ENCODE results near the gene PPFIA1. TPM values are rescaled to one million over a fixed set of nuclear protein-coding genes. Genes with fewer than 3 reads are reported as not detected.
A peak's percentile ranks its signal among the peaks of the same experiment; 100 is the strongest.

Gene PPFIA1
- total RNA-seq, 1 donor from 2014 or later, result 45.3 TPM

- Histone ChIP-seq H3K4me1 (no peaks in the 10 kb centered on the region), H3K4me3 (no peak overlapping the region), H3K27me3 (ENCODE audit: low read depth) (no peaks in the 10 kb centered on the region), H3K9me3 (replicated peaks) (no peaks in the 10 kb centered on the region), H3K36me3 (peaks cover 98% of the 10 kb centered on the region), H3K27ac (replicated peaks) (no peak overlapping the region)
- no peak for DNase-seq
- intact Hi-C loops (cut with micrococcal nuclease), result no loop called here
- TF ChIP-seq, protein P1, sequence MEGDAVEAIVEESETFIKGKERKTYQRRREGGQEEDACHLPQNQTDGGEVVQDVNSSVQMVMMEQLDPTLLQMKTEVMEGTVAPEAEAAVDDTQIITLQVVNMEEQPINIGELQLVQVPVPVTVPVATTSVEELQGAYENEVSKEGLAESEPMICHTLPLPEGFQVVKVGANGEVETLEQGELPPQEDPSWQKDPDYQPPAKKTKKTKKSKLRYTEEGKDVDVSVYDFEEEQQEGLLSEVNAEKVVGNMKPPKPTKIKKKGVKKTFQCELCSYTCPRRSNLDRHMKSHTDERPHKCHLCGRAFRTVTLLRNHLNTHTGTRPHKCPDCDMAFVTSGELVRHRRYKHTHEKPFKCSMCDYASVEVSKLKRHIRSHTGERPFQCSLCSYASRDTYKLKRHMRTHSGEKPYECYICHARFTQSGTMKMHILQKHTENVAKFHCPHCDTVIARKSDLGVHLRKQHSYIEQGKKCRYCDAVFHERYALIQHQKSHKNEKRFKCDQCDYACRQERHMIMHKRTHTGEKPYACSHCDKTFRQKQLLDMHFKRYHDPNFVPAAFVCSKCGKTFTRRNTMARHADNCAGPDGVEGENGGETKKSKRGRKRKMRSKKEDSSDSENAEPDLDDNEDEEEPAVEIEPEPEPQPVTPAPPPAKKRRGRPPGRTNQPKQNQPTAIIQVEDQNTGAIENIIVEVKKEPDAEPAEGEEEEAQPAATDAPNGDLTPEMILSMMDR (IDR thresholded peaks at IDR 0.05; ENCODE audit: borderline replicate concordance), result no peak
Measured at GRCh38 chr11:70433526-70433925, 163.0 kb downstream of the PPFIA1 start.

Small RNAs within 50 kb of the gene (microRNA-seq; reads per million reads assigned to microRNA genes)
- 5.9 reads per million, percentile 17 among the genes with 10 or more reads in this experiment for gene MIR548K

Other genes with a start within 250 kb of the PPFIA1 start
- gene ANO1, start 192.4 kb upstream of the PPFIA1 start, total RNA-seq, result 7.7 TPM
- 10.7 TPM for gene FADD, start 67.4 kb upstream of the PPFIA1 start, total RNA-seq
- gene CTTN, start 127.8 kb downstream of the PPFIA1 start, total RNA-seq, result 144 TPM